Measurements from ENCODE around the gene DEFB125. TPM values are rescaled to one million over a fixed set of nuclear protein-coding genes. Genes with fewer than 3 reads are reported as not detected.

Gene DEFB125
- total and polyA plus RNA-seq, 9 of the 15 experiments (the other 6 are each of a cell fraction or from before 2014, with no cell fraction given), result not detected

- no peak overlapping the region for H3K4me3 ChIP-seq
- H3K79me2 ChIP-seq (ENCODE audit: control insufficient read depth, insufficient read depth, low read length), result no peaks in the 10 kb centered on the region
- H3K4me1 ChIP-seq (replicated peaks in 1 of 2; ENCODE audit: control insufficient read depth in 2 of 2, insufficient read depth in 2 of 2, low read length in 2 of 2), result peaks cover 0 to 3% of the 10 kb centered on the region in 2 experiments; a peak in 2 of 5 replicates
- no peak overlapping the region for H3K9ac ChIP-seq (ENCODE audit: insufficient read depth in 1 of 2, low read depth in 2 of 2, low read length in 2 of 2)
- no peak overlapping the region for H3K27ac ChIP-seq (ENCODE audit: extremely low read depth, low read depth, low read length)
- intact Hi-C loops (cut with micrococcal nuclease) (no loop called here), in situ Hi-C loops (cut with MboI) (no loop called here)
- no peaks in the 10 kb centered on the region for H4K20me1 ChIP-seq (replicated peaks; ENCODE audit: control insufficient read depth, insufficient read depth, low read length)
- no TSS peak for BruUV-seq (replicated peaks)
- ATAC-seq, result no peak
- no peaks in the 10 kb centered on the region for H3K36me3 ChIP-seq (ENCODE audit: control insufficient read depth, insufficient read depth, low read length)
- no peak overlapping the region for H3K4me2 ChIP-seq (ENCODE audit: insufficient read depth, low read length)
- FAIRE-seq, result no peak
- POLR2A ChIA-PET, result no interaction called here
- no peaks in the 10 kb centered on the region for H3K9me1 ChIP-seq (ENCODE audit: control insufficient read depth, insufficient read depth, low read length)
- no peak overlapping the region for H2AFZ ChIP-seq (ENCODE audit: low read depth, low read length)
- 25% methylated on average over 1 of the region's 1 CpG for WGBS (ENCODE audit: insufficient coverage, low coverage, missing lambda C conversion rate)
- no peaks in the 10 kb centered on the region for H3K9me3 ChIP-seq (replicated peaks; ENCODE audit: control insufficient read depth, insufficient read depth, low read depth, low read length)
- TF ChIP-seq FOXO4 (CRISPR knock-in tag; IDR thresholded peaks at IDR 0.05), result no peak
- no peak for TF ChIP-seq THAP7 (CRISPR knock-in tag; IDR thresholded peaks at IDR 0.05)
- CTCF ChIA-PET (ENCODE audit: low intra/inter-chr PET ratio), result no interaction called here
- H3K27me3 ChIP-seq (ENCODE audit: control insufficient read depth in 2 of 2, insufficient read depth in 2 of 2, low read length in 2 of 2), result no peaks in the 10 kb centered on the region
- no peak for DNase-seq (ENCODE audit: extremely low read depth in 1 of 4, low spot score in 3 of 4)
Measured at GRCh38 chr20:61230-61629, 26.2 kb upstream of the DEFB125 start.

- intact Hi-C loops (cut with micrococcal nuclease) (no loop called here), in situ Hi-C loops (cut with MboI) (no loop called here)
- H3K4me1 ChIP-seq (replicated peaks in 1 of 2; ENCODE audit: control insufficient read depth in 2 of 2, insufficient read depth in 2 of 2, low read length in 2 of 2), result peaks cover 0 to 3% of the 10 kb centered on the region in 2 experiments; a peak in 2 of 5 replicates
- H3K27me3 ChIP-seq (ENCODE audit: control insufficient read depth in 2 of 2, insufficient read depth in 2 of 2, low read length in 2 of 2), result no peaks in the 10 kb centered on the region
- POLR2A ChIA-PET, result no interaction called here
- no peak overlapping the region for H3K9ac ChIP-seq (ENCODE audit: insufficient read depth in 1 of 2, low read depth in 2 of 2, low read length in 2 of 2)
- no peaks in the 10 kb centered on the region for H3K36me3 ChIP-seq (ENCODE audit: control insufficient read depth, insufficient read depth, low read length)
- H3K4me3 ChIP-seq, result no peak overlapping the region
- CTCF ChIA-PET (ENCODE audit: low intra/inter-chr PET ratio), result no interaction called here
- no peak overlapping the region for H2AFZ ChIP-seq (ENCODE audit: low read depth, low read length)
- WGBS (ENCODE audit: insufficient coverage, low coverage, missing lambda C conversion rate), result 13% methylated on average over 5 of the region's 5 CpGs
- BruUV-seq (replicated peaks), result no TSS peak
- DNase-seq (ENCODE audit: extremely low read depth in 1 of 4, low spot score in 3 of 4) (no peak), FAIRE-seq (no peak), ATAC-seq (no peak)
- no peaks in the 10 kb centered on the region for H4K20me1 ChIP-seq (replicated peaks; ENCODE audit: control insufficient read depth, insufficient read depth, low read length)
- no peaks in the 10 kb centered on the region for H3K9me1 ChIP-seq (ENCODE audit: control insufficient read depth, insufficient read depth, low read length)
- H3K79me2 ChIP-seq (ENCODE audit: control insufficient read depth, insufficient read depth, low read length), result no peaks in the 10 kb centered on the region
- H3K9me3 ChIP-seq (replicated peaks; ENCODE audit: control insufficient read depth, insufficient read depth, low read depth, low read length), result no peaks in the 10 kb centered on the region
- H3K27ac ChIP-seq (ENCODE audit: extremely low read depth, low read depth, low read length), result no peak overlapping the region
- H3K4me2 ChIP-seq (ENCODE audit: insufficient read depth, low read length), result no peak overlapping the region
- TF ChIP-seq SP2 (IDR thresholded peaks at IDR 0.05; ENCODE audit: extremely low read depth, low read depth, low read length, poor library complexity, severe bottlenecking) (no peak), PHB (CRISPR knock-in tag; IDR thresholded peaks at IDR 0.05) (no peak), E4F1 (CRISPR knock-in tag; IDR thresholded peaks at IDR 0.05; ENCODE audit: borderline replicate concordance) (no peak), IFI16 (CRISPR knock-in tag; IDR thresholded peaks at IDR 0.05) (no peak), BRD9 (IDR thresholded peaks at IDR 0.05; ENCODE audit: low read depth, partially characterized antibody) (no peak), TFAP4 (CRISPR knock-in tag; IDR thresholded peaks at IDR 0.05; ENCODE audit: borderline replicate concordance) (no peak), EP300 (IDR thresholded peaks at IDR 0.05; ENCODE audit: low read length) (no peak), ZFP36 (IDR thresholded peaks at IDR 0.05; ENCODE audit: low read depth, low read length, partially characterized antibody) (no peak)
Measured at GRCh38 chr20:61757-62156, 25.7 kb upstream of the DEFB125 start.
